Caco-2 (cell line): ENCODE data around the gene CRLF2. TPM values are rescaled to one million over a fixed set of nuclear protein-coding genes. Genes with fewer than 3 reads are reported as not detected.
"Not testable (repeated sequence)": the region's sequence is repeated elsewhere in the genome, so short reads cannot be mapped to it uniquely, and the experiment has no call there.

Experiments used
- BruUV-seq: library from RNA; stranded (reverse); fragments of 400-500 nt; replicated peaks from 2 replicates; lab custom pipeline; 2021; lab: Mats Ljungman, UMichigan
- CTCF ChIA-PET: fragments of 300-600 bp; sonication (Branson Sonifier 250); formaldehyde crosslinking; loops from one replicate; lab custom pipeline; 2022; ENCODE audit warnings: antibody characterized with exemption; lab: Charles Lee
- POLR2A ChIA-PET: fragments of 300-600 bp; sonication (Branson Sonifier 250); formaldehyde crosslinking; loops from one replicate; lab custom pipeline; 2022; ENCODE audit warnings: antibody characterized with exemption; lab: Charles Lee
- DNase-seq, 2 experiments: peaks; one replicate each; pipeline versions ENCODE4 v3.0.0 to v3.0.0-alpha.2; 2020 to 2022
- H3K27me3 ChIP-seq: replicated peaks from 2 replicates; pipeline ENCODE4 v1.6.0; 2011; ENCODE audit warnings: low read length; ENCODE audit not compliant: control insufficient read depth, insufficient read depth
- H3K36me3 ChIP-seq: 2 replicates; pipeline ENCODE4 v1.5.1; 2011; ENCODE audit warnings: low read length; ENCODE audit not compliant: control insufficient read depth, insufficient read depth
- H3K4me1 ChIP-seq: fragments of 250-450 bp; sonication (Bioruptor Pico); 2 replicates; pipeline ENCODE4 v1.5.1; 2020; ENCODE audit warnings: mild to moderate bottlenecking
- H3K4me3 ChIP-seq: 2 replicates; pipeline ENCODE4 v1.5.1; 2011; ENCODE audit warnings: low read depth, mild to moderate bottlenecking, control low read depth, low read length
- H3K9me3 ChIP-seq: fragments of 250-450 bp; sonication (Bioruptor Pico); 2 replicates; pipeline ENCODE4 v1.5.1; 2020; ENCODE audit warnings: mild to moderate bottlenecking, moderate library complexity
- H3K27ac Mint-ChIP-seq: one replicate; pipeline ENCODE4 v1.8.0; 2022; ENCODE audit warnings: mixed read lengths; ENCODE audit not compliant: unreplicated experiment
- H3K27me3 Mint-ChIP-seq: one replicate; pipeline ENCODE4 v1.8.0; 2022; ENCODE audit warnings: mixed read lengths; ENCODE audit not compliant: insufficient read depth, unreplicated experiment
- H3K36me3 Mint-ChIP-seq: one replicate; pipeline ENCODE4 v1.8.0; 2022; ENCODE audit warnings: mild to moderate bottlenecking, mixed read lengths; ENCODE audit not compliant: insufficient read depth, unreplicated experiment
- H3K4me1 Mint-ChIP-seq: one replicate; pipeline ENCODE4 v1.8.0; 2022; ENCODE audit warnings: low read depth, mixed read lengths; ENCODE audit not compliant: unreplicated experiment
- H3K4me3 Mint-ChIP-seq: one replicate; pipeline ENCODE4 v1.8.0; 2022; ENCODE audit warnings: mild to moderate bottlenecking, moderate library complexity, mixed read lengths; ENCODE audit not compliant: unreplicated experiment
- H3K9me3 Mint-ChIP-seq: one replicate; pipeline ENCODE4 v1.8.0; 2022; ENCODE audit warnings: mixed read lengths; ENCODE audit not compliant: unreplicated experiment
- CTCF ChIP-seq, 2 experiments: fragments of 200-600 bp in 1 of 2; IDR thresholded peaks; 1 replicate in 1 of 2; 2 replicates in 1 of 2; pipeline versions ENCODE4 v1.5.1 to v1.8.0; 2011 to 2022; ENCODE audit warnings: antibody characterized with exemption in 1 of 2, control low read depth in 1 of 2, inconsistent platforms in 1 of 2, low read depth in 1 of 2, low read length in 1 of 2, mild to moderate bottlenecking in 1 of 2, moderate library complexity in 1 of 2; ENCODE audit not compliant: insufficient read depth in 1 of 2, severe bottlenecking in 1 of 2, unreplicated experiment in 1 of 2
- intact Hi-C: fragments of 100-400 bp; cut with micrococcal nuclease; formaldehyde crosslinking; loops from one replicate; pipeline ENCODE4 v1.10.0; 2022; ENCODE audit not compliant: unreplicated experiment
- total RNA-seq: library from RNA; stranded (reverse); gene quantifications from 2 replicates; pipeline ENCODE4 v1.2.3, GENCODE V29; 2022

Gene CRLF2
- total RNA-seq, 1 experiment from 2014 or later = not detected

GRCh38 chrX:1182211-1182610, 30.2 kb downstream of the CRLF2 start:
- no peak for TF ChIP-seq CTCF (IDR thresholded peaks at IDR 0.05; ENCODE audit: insufficient read depth in 1 of 2, low read depth in 1 of 2, low read length in 1 of 2, severe bottlenecking in 1 of 2, unreplicated experiment in 1 of 2)
- intact Hi-C loops = no loop called here
- Histone ChIP-seq H3K27me3 (no peaks in the 10 kb centered on the region), H3K4me1 (no peaks in the 10 kb centered on the region), H3K4me3 (no peak overlapping the region), H3K36me3 (no peaks in the 10 kb centered on the region), H3K9me3 (no peaks in the 10 kb centered on the region)
- no peaks in the 10 kb centered on the region for H3K9me3 Mint-ChIP-seq
- no peak for DNase-seq
- H3K27me3 Mint-ChIP-seq = no peaks in the 10 kb centered on the region
- no peak overlapping the region for H3K27ac Mint-ChIP-seq
- no peaks in the 10 kb centered on the region for H3K36me3 Mint-ChIP-seq
- ChIA-PET POLR2A (no interaction called here), CTCF (no interaction called here)
- BruUV-seq = no TSS peak
- H3K4me1 Mint-ChIP-seq = no peaks in the 10 kb centered on the region
- H3K4me3 Mint-ChIP-seq = no peak overlapping the region

GRCh38 chrX:1181661-1182060, 30.8 kb downstream of the CRLF2 start:
- BruUV-seq, H3K9me3 Mint-ChIP-seq, H3K4me3 Mint-ChIP-seq, H3K27me3 ChIP-seq, H3K4me1 ChIP-seq, H3K4me1 Mint-ChIP-seq, H3K4me3 ChIP-seq, intact Hi-C loops, H3K27ac Mint-ChIP-seq, DNase-seq, H3K9me3 ChIP-seq, CTCF ChIA-PET, H3K36me3 ChIP-seq, H3K36me3 Mint-ChIP-seq, H3K27me3 Mint-ChIP-seq, POLR2A ChIA-PET: not testable (repeated sequence)

- POLR2A ChIA-PET = no interaction called here
- no peaks in the 10 kb centered on the region for H3K9me3 Mint-ChIP-seq
These were observed 31.3 kb downstream of the CRLF2 start for GRCh38 chrX:1181170-1181569.

More at GRCh38 chrX:1181170-1181569, 31.3 kb downstream of the CRLF2 start:
- DNase-seq = no peak
- intact Hi-C loops = no loop called here
- BruUV-seq = no TSS peak
- Mint-ChIP-seq H3K4me1 (no peaks in the 10 kb centered on the region), H3K4me3 (no peak overlapping the region), H3K36me3 (no peaks in the 10 kb centered on the region), H3K27me3 (no peaks in the 10 kb centered on the region), H3K27ac (no peak overlapping the region)
- CTCF ChIA-PET = no interaction called here
- Histone ChIP-seq H3K4me1 (no peaks in the 10 kb centered on the region), H3K9me3 (no peaks in the 10 kb centered on the region), H3K36me3 (no peaks in the 10 kb centered on the region), H3K27me3 (no peaks in the 10 kb centered on the region), H3K4me3 (no peak overlapping the region)
- TF ChIP-seq CTCF (IDR thresholded peaks at IDR 0.05; ENCODE audit: insufficient read depth in 1 of 2, low read depth in 1 of 2, low read length in 1 of 2, severe bottlenecking in 1 of 2, unreplicated experiment in 1 of 2) = no peak
